ENCODE data around the gene ACACA. TPM values are rescaled to one million over a fixed set of nuclear protein-coding genes. Genes with fewer than 3 reads are reported as not detected.

The ACACA gene
- total RNA-seq, 1 experiment from 2014 or later, result 33.0 TPM

DNA sequence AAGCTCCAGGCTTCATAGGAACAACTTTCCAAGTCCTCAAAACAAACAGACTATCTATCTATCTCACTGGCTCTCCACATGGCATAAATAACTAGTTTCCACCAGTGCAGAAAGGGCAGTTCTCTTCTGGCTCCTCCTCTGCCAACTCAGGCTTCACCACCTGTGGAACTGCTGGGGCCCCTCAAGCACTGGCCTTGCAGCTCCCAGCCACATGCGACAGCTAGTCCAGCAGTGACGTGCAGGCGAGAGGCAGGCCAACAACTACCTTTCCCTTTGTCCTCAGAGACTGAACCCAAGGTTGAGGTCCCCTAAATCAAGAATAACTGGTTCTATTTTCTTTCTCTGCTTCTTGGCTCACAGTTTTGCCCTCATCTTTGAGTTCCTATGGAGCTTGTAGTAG lies 320.3 kb downstream of the ACACA start:
- no peaks in the 10 kb centered on the region for H3F3A ChIP-seq (ENCODE audit: low read length, unreplicated experiment)
- no peaks in the 10 kb centered on the region for H3K79me2 ChIP-seq (ENCODE audit: low read length)
- no peak overlapping the region for H2AFZ ChIP-seq (ENCODE audit: low read length)
- TF ChIP-seq EZH2 (IDR thresholded peaks at IDR 0.05; ENCODE audit: low read length, unreplicated experiment) (no peak), EZH2phosphoT487 (IDR thresholded peaks at IDR 0.05; ENCODE audit: borderline replicate concordance, low read length) (no peak)
- TF ChIP-seq, protein P1, sequence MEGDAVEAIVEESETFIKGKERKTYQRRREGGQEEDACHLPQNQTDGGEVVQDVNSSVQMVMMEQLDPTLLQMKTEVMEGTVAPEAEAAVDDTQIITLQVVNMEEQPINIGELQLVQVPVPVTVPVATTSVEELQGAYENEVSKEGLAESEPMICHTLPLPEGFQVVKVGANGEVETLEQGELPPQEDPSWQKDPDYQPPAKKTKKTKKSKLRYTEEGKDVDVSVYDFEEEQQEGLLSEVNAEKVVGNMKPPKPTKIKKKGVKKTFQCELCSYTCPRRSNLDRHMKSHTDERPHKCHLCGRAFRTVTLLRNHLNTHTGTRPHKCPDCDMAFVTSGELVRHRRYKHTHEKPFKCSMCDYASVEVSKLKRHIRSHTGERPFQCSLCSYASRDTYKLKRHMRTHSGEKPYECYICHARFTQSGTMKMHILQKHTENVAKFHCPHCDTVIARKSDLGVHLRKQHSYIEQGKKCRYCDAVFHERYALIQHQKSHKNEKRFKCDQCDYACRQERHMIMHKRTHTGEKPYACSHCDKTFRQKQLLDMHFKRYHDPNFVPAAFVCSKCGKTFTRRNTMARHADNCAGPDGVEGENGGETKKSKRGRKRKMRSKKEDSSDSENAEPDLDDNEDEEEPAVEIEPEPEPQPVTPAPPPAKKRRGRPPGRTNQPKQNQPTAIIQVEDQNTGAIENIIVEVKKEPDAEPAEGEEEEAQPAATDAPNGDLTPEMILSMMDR (conservative IDR thresholded peaks at IDR 0.05; ENCODE audit: low read depth, low read length), result no peak
- no peak overlapping the region for H3K4me3 ChIP-seq (ENCODE audit: low read length)
- H3K9ac ChIP-seq (ENCODE audit: low read length), result no peak overlapping the region
- peaks cover 13% of the 10 kb centered on the region; the same call in 1 of the 2 replicates for H3K36me3 ChIP-seq (ENCODE audit: low read depth, low read length)
- H4K20me1 ChIP-seq (ENCODE audit: low read length), result no peaks in the 10 kb centered on the region
- no peaks in the 10 kb centered on the region for H3K9me2 ChIP-seq (replicated peaks; ENCODE audit: low read length)
- H3K27ac ChIP-seq (ENCODE audit: low read length), result no peak overlapping the region
- H3K4me1 ChIP-seq (ENCODE audit: insufficient read depth, low read length), result no peaks in the 10 kb centered on the region
- ATAC-seq (no peak), DNase-seq (no peak)
- H3K27me3 ChIP-seq (ENCODE audit: low read length), result no peaks in the 10 kb centered on the region
- no peaks in the 10 kb centered on the region for H3K9me3 ChIP-seq (ENCODE audit: low read length)
- intact Hi-C loops (cut with micrococcal nuclease), result no loop called here
- no TSS peak for BruUV-seq (replicated peaks)
- ChIA-PET POLR2A (ENCODE audit: unreplicated experiment) (no interaction called here), CTCF (no interaction called here)
- H3K4me2 ChIP-seq (ENCODE audit: low read length), result no peak overlapping the region

DNA sequence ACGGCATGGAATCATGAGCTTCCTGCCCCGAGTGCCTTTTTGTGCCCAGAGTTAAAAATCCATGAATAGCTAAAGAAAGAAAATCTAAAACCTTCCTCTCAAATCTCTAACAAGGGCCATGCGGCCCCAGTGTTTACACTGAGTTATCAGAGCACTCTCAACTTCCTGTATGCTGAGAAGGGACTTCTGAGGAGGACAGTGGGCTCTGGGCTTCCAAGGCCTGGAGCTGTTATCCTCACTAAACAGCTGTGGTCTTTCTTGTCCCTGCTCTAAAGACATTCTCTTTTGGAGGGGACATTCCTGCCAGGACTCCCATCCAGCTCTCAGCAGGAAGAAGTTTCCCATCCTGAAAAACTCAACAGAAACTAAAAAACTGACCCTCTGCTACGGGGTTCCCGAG lies 322.3 kb downstream of the ACACA start:
- no peaks in the 10 kb centered on the region for H3F3A ChIP-seq (ENCODE audit: low read length, unreplicated experiment)
- no peak overlapping the region for H3K27ac ChIP-seq (ENCODE audit: low read length)
- DNase-seq (no peak), ATAC-seq (no peak)
- no peaks in the 10 kb centered on the region for H3K79me2 ChIP-seq (ENCODE audit: low read length)
- POLR2A ChIA-PET (ENCODE audit: unreplicated experiment), result no interaction called here
- H3K4me3 ChIP-seq (ENCODE audit: low read length), result no peak overlapping the region
- TF ChIP-seq EZH2 (IDR thresholded peaks at IDR 0.05; ENCODE audit: low read length, unreplicated experiment), result no peak
- TF ChIP-seq, protein P1 (conservative IDR thresholded peaks at IDR 0.05; ENCODE audit: low read depth, low read length), result no peak
- no peak for TF ChIP-seq EZH2phosphoT487 (IDR thresholded peaks at IDR 0.05; ENCODE audit: borderline replicate concordance, low read length)
- CTCF ChIA-PET, result no interaction called here
- no TSS peak for BruUV-seq (replicated peaks)
- no peak overlapping the region for H3K9ac ChIP-seq (ENCODE audit: low read length)
- no peak overlapping the region for H3K4me2 ChIP-seq (ENCODE audit: low read length)
- H3K9me2 ChIP-seq (replicated peaks; ENCODE audit: low read length), result no peaks in the 10 kb centered on the region
- no peaks in the 10 kb centered on the region for H4K20me1 ChIP-seq (ENCODE audit: low read length)
- H3K27me3 ChIP-seq (ENCODE audit: low read length), result no peaks in the 10 kb centered on the region
- no peaks in the 10 kb centered on the region for H3K9me3 ChIP-seq (ENCODE audit: low read length)
- intact Hi-C loops (cut with micrococcal nuclease), result no loop called here
- H2AFZ ChIP-seq (ENCODE audit: low read length), result no peak overlapping the region
- H3K36me3 ChIP-seq (ENCODE audit: low read depth, low read length), result peaks cover 9% of the 10 kb centered on the region; the same call in 1 of the 2 replicates
- no peaks in the 10 kb centered on the region for H3K4me1 ChIP-seq (ENCODE audit: insufficient read depth, low read length)

DNA sequence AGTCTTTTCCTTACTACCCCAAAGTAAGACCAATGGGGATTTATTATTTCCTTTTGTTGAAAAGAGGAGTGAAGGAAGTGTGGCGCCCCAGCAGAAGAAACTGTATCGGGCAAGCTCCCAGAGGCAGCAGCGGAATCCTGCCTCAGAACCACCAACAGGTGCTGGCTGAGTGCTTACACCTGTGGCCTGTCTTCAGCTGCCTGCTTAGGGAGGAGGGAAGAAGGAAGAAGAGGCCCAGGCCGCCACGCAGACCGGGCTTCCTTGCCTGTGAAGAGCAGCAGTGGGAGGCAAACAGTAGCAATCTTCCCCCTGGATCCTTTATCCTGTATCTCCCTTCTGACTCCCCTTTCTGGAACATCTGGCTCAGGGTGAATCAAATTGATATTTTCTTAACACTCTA lies 323.2 kb downstream of the ACACA start:
- BruUV-seq (replicated peaks), result no TSS peak

More for the DNA sequence above, 323.2 kb downstream of the ACACA start:
- H3K9me2 ChIP-seq (replicated peaks; ENCODE audit: low read length), result no peaks in the 10 kb centered on the region
- no peaks in the 10 kb centered on the region for H3K79me2 ChIP-seq (ENCODE audit: low read length)
- H3K4me3 ChIP-seq (ENCODE audit: low read length), result no peak overlapping the region
- no peaks in the 10 kb centered on the region for H3F3A ChIP-seq (ENCODE audit: low read length, unreplicated experiment)
- no peak for ATAC-seq
- no peak overlapping the region for H3K9ac ChIP-seq (ENCODE audit: low read length)
- H3K36me3 ChIP-seq (ENCODE audit: low read depth, low read length), result peaks cover 9% of the 10 kb centered on the region; the same call in 1 of the 2 replicates
- DNase-seq, result no peak
- H4K20me1 ChIP-seq (ENCODE audit: low read length), result no peaks in the 10 kb centered on the region
- POLR2A ChIA-PET (ENCODE audit: unreplicated experiment), result no interaction called here
- no peaks in the 10 kb centered on the region for H3K9me3 ChIP-seq (ENCODE audit: low read length)
- no peak overlapping the region for H3K27ac ChIP-seq (ENCODE audit: low read length)
- no peaks in the 10 kb centered on the region for H3K27me3 ChIP-seq (ENCODE audit: low read length)
- no peaks in the 10 kb centered on the region for H3K4me1 ChIP-seq (ENCODE audit: insufficient read depth, low read length)
- H3K4me2 ChIP-seq (ENCODE audit: low read length), result no peak overlapping the region
- TF ChIP-seq EZH2phosphoT487 (IDR thresholded peaks at IDR 0.05; ENCODE audit: borderline replicate concordance, low read length) (no peak), EZH2 (IDR thresholded peaks at IDR 0.05; ENCODE audit: low read length, unreplicated experiment) (no peak)
- TF ChIP-seq, protein P1 (conservative IDR thresholded peaks at IDR 0.05; ENCODE audit: low read depth, low read length), result no peak
- H2AFZ ChIP-seq (ENCODE audit: low read length), result no peak overlapping the region
- CTCF ChIA-PET, result no interaction called here
- intact Hi-C loops (cut with micrococcal nuclease), result no loop called here
